ENCODE results near the gene SHH. TPM values are rescaled to one million over a fixed set of nuclear protein-coding genes. Genes with fewer than 3 reads are reported as not detected.

SHH gene
- total and polyA plus RNA-seq, 2 of the 4 experiments (the other 2 are of a cell fraction), result under 0.01 to 0.03 TPM

- no peak overlapping the region for H2BK20ac ChIP-seq (ENCODE audit: low read depth, low read length)
- H3K27ac ChIP-seq (ENCODE audit: insufficient read depth, low read length), result no peak overlapping the region
- no peak overlapping the region for H4K5ac ChIP-seq (ENCODE audit: low read depth, low read length)
- no peak overlapping the region for H3K4me3 ChIP-seq (ENCODE audit: insufficient read depth, low read depth, low read length)
- no peak overlapping the region for H3K56ac ChIP-seq (ENCODE audit: extremely low read depth, insufficient read depth, low read length)
- DNase-seq (no peak), ATAC-seq (ENCODE audit: low read depth) (no peak)
- peaks cover 37% of the 10 kb centered on the region for H3K27me3 ChIP-seq (ENCODE audit: control insufficient read depth, insufficient read depth, low read length)
- dilution Hi-C loops (cut with HindIII; ENCODE audit: low sequenced_read_pairs, unreplicated experiment) (no loop called here), in situ Hi-C loops (cut with MboI; ENCODE audit: low sequenced_read_pairs) (loop anchor here (10.0 to 25.0 kb wide), 2 partner anchors 659 to 821 kb away; partner anchors contain the start of gene RNF32), intact Hi-C loops (cut with micrococcal nuclease) (no loop called here)
- H2AFZ ChIP-seq (replicated peaks; ENCODE audit: low read length, poor library complexity), result no peak overlapping the region
- no peak overlapping the region for H2BK5ac ChIP-seq (ENCODE audit: low read depth, low read length, poor library complexity, severe bottlenecking)
- ChIA-PET CTCF (no interaction called here), POLR2A (ENCODE audit: unreplicated experiment) (no interaction called here)
- no peak overlapping the region for H3K14ac ChIP-seq (replicated peaks; ENCODE audit: low read depth, low read length)
- 73% methylated on average over 4 of the region's 12 CpGs; no CpG with 5 or more reads in 1 of the 2 experiments for WGBS, 2 experiments (ENCODE audit: extremely low coverage in 2 of 2, insufficient read length in 1 of 2)
- no peak overlapping the region for H3K4ac ChIP-seq (ENCODE audit: low read depth, low read length)
- H3K9ac ChIP-seq (ENCODE audit: low read depth, low read length), result no peak overlapping the region
- H3K9me3 ChIP-seq (ENCODE audit: control insufficient read depth, insufficient read depth, low read length), result no peaks in the 10 kb centered on the region
- H2AK9ac ChIP-seq (replicated peaks; ENCODE audit: low read depth, low read length, poor library complexity), result no peak overlapping the region
- no peak overlapping the region for H4K91ac ChIP-seq (ENCODE audit: insufficient read depth, low read depth, low read length)
- H3K4me2 ChIP-seq (ENCODE audit: low read depth, low read length), result no peak overlapping the region
- no peaks in the 10 kb centered on the region for H3K79me1 ChIP-seq (ENCODE audit: low read depth in 1 of 2, low read length in 2 of 2)
- no peaks in the 10 kb centered on the region for H3K9me1 ChIP-seq (ENCODE audit: insufficient read depth, low read length)
- H4K20me1 ChIP-seq (ENCODE audit: insufficient read depth, low read length), result no peaks in the 10 kb centered on the region; the same call in 1 of the 2 replicates
- no peak overlapping the region for H4K8ac ChIP-seq (ENCODE audit: low read depth in 2 of 2, low read length in 2 of 2)
- BruUV-seq (replicated peaks), result no TSS peak
- no peak overlapping the region for H2BK15ac ChIP-seq (ENCODE audit: low read depth, low read length)
- no peaks in the 10 kb centered on the region for H3K4me1 ChIP-seq (ENCODE audit: control insufficient read depth, insufficient read depth, low read length)
- no peak overlapping the region for H2BK120ac ChIP-seq (ENCODE audit: low read depth, low read length)
- no peak overlapping the region for H2AK5ac ChIP-seq (ENCODE audit: low read depth, low read length)
- H3K18ac ChIP-seq (ENCODE audit: low read depth, low read length), result no peak overlapping the region
- TF ChIP-seq MAZ (IDR thresholded peaks at IDR 0.05; ENCODE audit: borderline replicate concordance, low read depth, low read length) (no peak), CHD1 (IDR thresholded peaks at IDR 0.05; ENCODE audit: low read depth, low read length) (no peak), RFX5 (IDR thresholded peaks at IDR 0.05; ENCODE audit: low read depth, low read length) (no peak), SMC3 (IDR thresholded peaks at IDR 0.05; ENCODE audit: low read depth, low read length) (no peak), CEBPB (IDR thresholded peaks at IDR 0.05; ENCODE audit: low read depth, low read length) (no peak)
- no peak overlapping the region for H3K23ac ChIP-seq (ENCODE audit: low read depth, low read length)
- no peaks in the 10 kb centered on the region for H3K36me3 ChIP-seq (ENCODE audit: control insufficient read depth, insufficient read depth, low read length)
These were observed 3.9 kb upstream of the SHH start for GRCh38 chr7:155816192-155816508.
